Measurements from ENCODE around the gene DUSP3.

Gene DUSP3

GRCh38 chr17:43723697-43724359, 54.9 kb downstream of the DUSP3 start:
- DNase-seq, result no peak

GRCh38 chr17:43722870-43723665, 55.7 kb downstream of the DUSP3 start:
- no peak for DNase-seq

GRCh38 chr17:43722269-43722619, 56.5 kb downstream of the DUSP3 start:
- DNase-seq, result no peak

- no peak for DNase-seq
These were observed 57.1 kb downstream of the DUSP3 start for GRCh38 chr17:43721537-43722268.

- no peak for DNase-seq
These were observed 58.3 kb downstream of the DUSP3 start for GRCh38 chr17:43720311-43721060.

- DNase-seq, result no peak
These were observed 59.2 kb downstream of the DUSP3 start for GRCh38 chr17:43719578-43719977.

GRCh38 chr17:43718544-43718943, 60.2 kb downstream of the DUSP3 start:
- no peak for DNase-seq

- DNase-seq, result no peak
These were observed 60.9 kb downstream of the DUSP3 start for GRCh38 chr17:43717913-43718312.
